HepG2 (cell line): ENCODE measurements around the gene GADD45GIP1. TPM values are rescaled to one million over a fixed set of nuclear protein-coding genes. Genes with fewer than 3 reads are reported as not detected.

Experiments
- AFF4 ChIP-seq: sonication (generic); formaldehyde crosslinking; IDR thresholded peaks from 2 replicates; pipeline ENCODE4 v1.4.0; 2020; ENCODE audit warnings: missing genetic modification reagents
- ARID5B ChIP-seq: IDR thresholded peaks from 2 replicates; pipeline ENCODE4 v1.4.0; 2020; ENCODE audit warnings: mild to moderate bottlenecking, missing genetic modification reagents
- FOXA1 ChIP-seq, 2 experiments: fragments of 450-650 bp in 1 of 2; sonication (generic) in 1 of 2; formaldehyde crosslinking in 1 of 2; IDR thresholded peaks; 2 replicates each; pipeline versions ENCODE4 v1.4.0 to v1.6.1; 2016 to 2020; ENCODE audit warnings: missing genetic modification reagents in 1 of 2
- HIC2 ChIP-seq: sonication (generic); formaldehyde crosslinking; IDR thresholded peaks from 2 replicates; pipeline ENCODE4 v1.9.0; 2022; ENCODE audit warnings: low read depth, missing genetic modification reagents
- PHF5A ChIP-seq: IDR thresholded peaks from one replicate; pipeline ENCODE4 v1.6.1; 2018; ENCODE audit warnings: low read depth, missing genetic modification reagents; ENCODE audit not compliant: unreplicated experiment
- SIX1 ChIP-seq: sonication (generic); formaldehyde crosslinking; IDR thresholded peaks from 2 replicates; pipeline ENCODE4 v1.4.0; 2020; ENCODE audit warnings: missing genetic modification reagents, borderline replicate concordance
- ZBTB4 ChIP-seq: sonication (generic); formaldehyde crosslinking; IDR thresholded peaks from 2 replicates; pipeline ENCODE4 v1.4.0; 2020; ENCODE audit warnings: missing genetic modification reagents, mild to moderate bottlenecking, borderline replicate concordance
- ZC3H4 ChIP-seq: sonication (generic); formaldehyde crosslinking; IDR thresholded peaks from 2 replicates; pipeline ENCODE4 v1.4.0; 2020; ENCODE audit warnings: missing genetic modification reagents, borderline replicate concordance
- ZNF136 ChIP-seq: sonication (generic); formaldehyde crosslinking; IDR thresholded peaks from 2 replicates; pipeline ENCODE4 v1.8.1; 2022; ENCODE audit warnings: low read depth, mild to moderate bottlenecking, moderate library complexity, missing genetic modification reagents
- ZNF710 ChIP-seq: sonication (generic); formaldehyde crosslinking; IDR thresholded peaks from 2 replicates; pipeline ENCODE4 v1.5.0; 2020; ENCODE audit warnings: mild to moderate bottlenecking, missing genetic modification reagents, borderline replicate concordance
- ZNF75D ChIP-seq: sonication (generic); formaldehyde crosslinking; IDR thresholded peaks from 2 replicates; pipeline ENCODE4 v1.8.1; 2023; ENCODE audit warnings: missing genetic modification reagents, mild to moderate bottlenecking, borderline replicate concordance
- polyA plus RNA-seq, 8 experiments: library from polyadenylated mRNA; depleted of rRNA in 3 of 8; stranded (reverse) in 7 of 8; unstranded in 1 of 8; fragments of >200 nt; fragmentation: Illumina TruSeq in 4 of 8; extraction: Trizol in 4 of 8; gene quantifications; 2 replicates each; pipeline versions ENCODE4 v1.2.1 to v1.2.3, GENCODE V29; 2011 to 2016; ENCODE audit warnings: low read depth in 4 of 8, missing spikeins in 1 of 8, mixed read lengths in 1 of 8; ENCODE audit not compliant: insufficient read depth in 1 of 8
- total RNA-seq, 5 experiments: library from RNA; depleted of rRNA; stranded (reverse); fragments of >200 nt; fragmentation: Illumina TruSeq; extraction: Trizol; gene quantifications; 2 replicates each; pipeline ENCODE4 v1.2.3, GENCODE V29; 2016; ENCODE audit warnings: low read depth in 1 of 5

Gene GADD45GIP1
- total and polyA plus RNA-seq, 2 of the 13 experiments (the other 11 are each of a cell fraction or from before 2014, with no cell fraction given): 24.6 to 30.7 TPM

- TF ChIP-seq ARID5B (no peak), ZBTB4 (CRISPR knock-in tag) (no peak), AFF4 (peak; percentile 9; the same call in 1 of the 2 replicates), ZNF136 (CRISPR knock-in tag) (no peak), ZNF75D (no peak), ZNF710 (CRISPR knock-in tag) (0 out of 2 replicates have a peak, but pooled peaks have one; percentile 40), PHF5A (CRISPR knock-in tag) (no peak), ZC3H4 (no peak), HIC2 (no peak), SIX1 (CRISPR knock-in tag) (0 out of 2 replicates have a peak, but pooled peaks have one; percentile 5), FOXA1 (IDR thresholded peaks at IDR 0.05) (no peak), FOXA1 (CRISPR knock-in tag; IDR thresholded peaks at IDR 0.05) (no peak)
Measured at GRCh38 chr19:12938779-12939601, 18.0 kb downstream of the GADD45GIP1 start (continued).
